ENCODE measurements around the gene PPIG. TPM values are rescaled to one million over a fixed set of nuclear protein-coding genes. Genes with fewer than 3 reads are reported as not detected.

Gene PPIG
- total RNA-seq, 8 experiments from 2014 or later, result 42.9 to 59.6 (median 52.2) TPM

GRCh38 chr2:169653636-169654035 lies 69.5 kb downstream of the PPIG start:
- in situ Hi-C loops (cut with MboI; ENCODE audit: low pct_unique_long_range_greater_than_20kb in 2 of 9, low sequenced_read_pairs in 9 of 9, unreplicated experiment in 9 of 9), result no loop called here
- WGBS, 10 experiments, result 32 to 83% (median 70%) methylated on average over 1 to 3 of the region's 3 CpGs; no CpG with 5 or more reads in 2 of the 10 experiments
- no peaks in the 10 kb centered on the region for H3K4me1 ChIP-seq (replicated peaks in 1 of 2)
- H3K27ac ChIP-seq, result no peak overlapping the region
- ATAC-seq (replicated peaks in 6 of 8), result no peak
- H3K4me3 ChIP-seq, result no peak overlapping the region

- Histone ChIP-seq H3K27ac (no peak overlapping the region), H3K4me1 (replicated peaks in 1 of 2) (peaks cover 0 to 3% of the 10 kb centered on the region in 2 donors), H3K4me3 (no peak overlapping the region)
- WGBS, 10 experiments, result 0 to 90% (median 72%) methylated on average over 1 to 3 of the region's 3 CpGs; no CpG with 5 or more reads in 2 of the 10 experiments
- in situ Hi-C loops (cut with MboI; ENCODE audit: low pct_unique_long_range_greater_than_20kb in 2 of 9, low sequenced_read_pairs in 9 of 9, unreplicated experiment in 9 of 9), result no loop called here
- ATAC-seq (replicated peaks in 6 of 8), result no peak
Observed at GRCh38 chr2:169656164-169656563, 72.0 kb downstream of the PPIG start.

- ATAC-seq (replicated peaks in 6 of 8), result no peak
- Histone ChIP-seq H3K4me3 (no peak overlapping the region), H3K4me1 (replicated peaks in 1 of 2) (peaks cover 0 to 9% of the 10 kb centered on the region in 2 donors), H3K27ac (no peak overlapping the region)
- WGBS, 10 experiments, result 70 to 100% (median 90%) methylated on average over 1 of the region's 1 CpG; no CpG with 5 or more reads in 6 of the 10 experiments
- in situ Hi-C loops (cut with MboI; ENCODE audit: low pct_unique_long_range_greater_than_20kb in 2 of 9, low sequenced_read_pairs in 9 of 9, unreplicated experiment in 9 of 9), result no loop called here
Observed at GRCh38 chr2:169658877-169659276, 74.7 kb downstream of the PPIG start.

GRCh38 chr2:169659320-169659719 lies 75.2 kb downstream of the PPIG start:
- peak in 1 of 8 experiments; percentile 60 for ATAC-seq (replicated peaks in 6 of 8)
- 63 to 100% (median 83%) methylated on average over 1 of the region's 1 CpG; no CpG with 5 or more reads in 5 of the 10 experiments for WGBS, 10 experiments
- no peak overlapping the region for H3K27ac ChIP-seq
- H3K4me1 ChIP-seq (replicated peaks in 1 of 2), result peaks cover 0 to 9% of the 10 kb centered on the region in 2 donors
- no peak overlapping the region for H3K4me3 ChIP-seq
- in situ Hi-C loops (cut with MboI; ENCODE audit: low pct_unique_long_range_greater_than_20kb in 2 of 9, low sequenced_read_pairs in 9 of 9, unreplicated experiment in 9 of 9), result no loop called here

GRCh38 chr2:169661265-169661664 lies 77.1 kb downstream of the PPIG start:
- in situ Hi-C loops (cut with MboI; ENCODE audit: low pct_unique_long_range_greater_than_20kb in 2 of 9, low sequenced_read_pairs in 9 of 9, unreplicated experiment in 9 of 9), result no loop called here
- peaks cover 0 to 9% of the 10 kb centered on the region in 2 donors for H3K4me1 ChIP-seq (replicated peaks in 1 of 2)
- WGBS, 10 experiments, result 13 to 100% (median 75%) methylated on average over 1 to 3 of the region's 3 CpGs; no CpG with 5 or more reads in 2 of the 10 experiments
- peak in 2 of 8 experiments; percentile 21 to 57 for ATAC-seq (replicated peaks in 6 of 8)
- H3K4me3 ChIP-seq, result no peak overlapping the region
- no peak overlapping the region for H3K27ac ChIP-seq

- ATAC-seq (replicated peaks in 6 of 8), result no peak
- in situ Hi-C loops (cut with MboI; ENCODE audit: low pct_unique_long_range_greater_than_20kb in 2 of 9, low sequenced_read_pairs in 9 of 9, unreplicated experiment in 9 of 9), result no loop called here
Observed at GRCh38 chr2:169662744-169663143, 78.6 kb downstream of the PPIG start.

GRCh38 chr2:169663247-169663646 lies 79.1 kb downstream of the PPIG start:
- WGBS, 10 experiments, result 38 to 100% (median 64%) methylated on average over 1 to 3 of the region's 3 CpGs; no CpG with 5 or more reads in 2 of the 10 experiments
- H3K27ac ChIP-seq, result no peak overlapping the region
- no peak overlapping the region for H3K4me3 ChIP-seq
- in situ Hi-C loops (cut with MboI; ENCODE audit: low pct_unique_long_range_greater_than_20kb in 2 of 9, low sequenced_read_pairs in 9 of 9, unreplicated experiment in 9 of 9), result no loop called here
- H3K4me1 ChIP-seq (replicated peaks in 1 of 2), result peaks cover 0 to 9% of the 10 kb centered on the region in 2 donors
- ATAC-seq (replicated peaks in 6 of 8), result no peak

More at GRCh38 chr2:169662744-169663143, 78.6 kb downstream of the PPIG start:
- Histone ChIP-seq H3K27ac (no peak overlapping the region), H3K4me1 (replicated peaks in 1 of 2) (peaks cover 0 to 9% of the 10 kb centered on the region in 2 donors), H3K4me3 (no peak overlapping the region)
- 83 to 100% (median 100%) methylated on average over 1 of the region's 1 CpG; no CpG with 5 or more reads in 6 of the 10 experiments for WGBS, 10 experiments

GRCh38 chr2:169664600-169664977 lies 80.4 kb downstream of the PPIG start:
- in situ Hi-C loops (cut with MboI; ENCODE audit: low pct_unique_long_range_greater_than_20kb in 2 of 9, low sequenced_read_pairs in 9 of 9, unreplicated experiment in 9 of 9), result no loop called here
- Histone ChIP-seq H3K27ac (no peak overlapping the region), H3K4me3 (no peak overlapping the region), H3K4me1 (replicated peaks in 1 of 2) (peaks cover 0 to 9% of the 10 kb centered on the region in 2 donors)
- peak in 2 of 8 experiments; percentile 29 to 31 for ATAC-seq (replicated peaks in 6 of 8)
- 78 to 100% (median 86%) methylated on average over 1 of the region's 1 CpG; no CpG with 5 or more reads in 4 of the 10 experiments for WGBS, 10 experiments

- 0 to 71% (median 53%) methylated on average over 1 of the region's 1 CpG; no CpG with 5 or more reads in 4 of the 10 experiments for WGBS, 10 experiments
- ATAC-seq (replicated peaks in 6 of 8), result peak in 2 of 8 experiments; percentile 14 to 22
- no peak overlapping the region for H3K4me3 ChIP-seq
Observed at GRCh38 chr2:169664978-169665930, 81.1 kb downstream of the PPIG start.

GRCh38 chr2:169667583-169667982 lies 83.4 kb downstream of the PPIG start:
- no peak overlapping the region for H3K27ac ChIP-seq
- ATAC-seq (replicated peaks in 6 of 8), result no peak
- WGBS, 10 experiments, result 0 to 86% (median 6%) methylated on average over 1 to 2 of the region's 2 CpGs; no CpG with 5 or more reads in 1 of the 10 experiments
- H3K4me1 ChIP-seq (replicated peaks in 1 of 2), result no peaks in the 10 kb centered on the region
- no peak overlapping the region for H3K4me3 ChIP-seq
- in situ Hi-C loops (cut with MboI; ENCODE audit: low pct_unique_long_range_greater_than_20kb in 2 of 9, low sequenced_read_pairs in 9 of 9, unreplicated experiment in 9 of 9), result no loop called here

More at GRCh38 chr2:169664978-169665930, 81.1 kb downstream of the PPIG start:
- in situ Hi-C loops (cut with MboI; ENCODE audit: low pct_unique_long_range_greater_than_20kb in 2 of 9, low sequenced_read_pairs in 9 of 9, unreplicated experiment in 9 of 9), result no loop called here
- peaks cover 0 to 9% of the 10 kb centered on the region in 2 donors for H3K4me1 ChIP-seq (replicated peaks in 1 of 2)
- no peak overlapping the region for H3K27ac ChIP-seq

- peak in 2 of 8 experiments; percentile 61 to 74 for ATAC-seq (replicated peaks in 6 of 8)
- in situ Hi-C loops (cut with MboI; ENCODE audit: low pct_unique_long_range_greater_than_20kb in 2 of 9, low sequenced_read_pairs in 9 of 9, unreplicated experiment in 9 of 9), result no loop called here
- no peaks in the 10 kb centered on the region for H3K4me1 ChIP-seq (replicated peaks in 1 of 2)
- 25 to 100% (median 91%) methylated on average over 2 of the region's 2 CpGs; no CpG with 5 or more reads in 2 of the 10 experiments for WGBS, 10 experiments
- no peak overlapping the region for H3K4me3 ChIP-seq
- H3K27ac ChIP-seq, result no peak overlapping the region
Observed at GRCh38 chr2:169670215-169670651, 86.1 kb downstream of the PPIG start.

- Histone ChIP-seq H3K4me1 (replicated peaks in 1 of 2) (no peaks in the 10 kb centered on the region), H3K4me3 (no peak overlapping the region), H3K27ac (no peak overlapping the region)
- in situ Hi-C loops (cut with MboI; ENCODE audit: low pct_unique_long_range_greater_than_20kb in 2 of 9, low sequenced_read_pairs in 9 of 9, unreplicated experiment in 9 of 9), result no loop called here
- peak in 1 of 8 experiments; percentile 27 for ATAC-seq (replicated peaks in 6 of 8)
- WGBS, 10 experiments, result 16 to 100% (median 82%) methylated on average over 2 to 4 of the region's 4 CpGs; no CpG with 5 or more reads in 1 of the 10 experiments
Observed at GRCh38 chr2:169670937-169671336, 86.8 kb downstream of the PPIG start.

GRCh38 chr2:169672406-169672805 lies 88.3 kb downstream of the PPIG start:
- Histone ChIP-seq H3K4me1 (replicated peaks in 1 of 2) (no peaks in the 10 kb centered on the region), H3K4me3 (no peak overlapping the region), H3K27ac (no peak overlapping the region)
- in situ Hi-C loops (cut with MboI; ENCODE audit: low pct_unique_long_range_greater_than_20kb in 2 of 9, low sequenced_read_pairs in 9 of 9, unreplicated experiment in 9 of 9), result no loop called here
- ATAC-seq (replicated peaks in 6 of 8), result no peak
- 10 to 100% (median 80%) methylated on average over 1 to 4 of the region's 6 CpGs; no CpG with 5 or more reads in 1 of the 10 experiments for WGBS, 10 experiments

Measured in motor neuron (in vitro differentiated cells).